K562 (cell line): ENCODE results near the gene WDR90. TPM values are rescaled to one million over a fixed set of nuclear protein-coding genes. Genes with fewer than 3 reads are reported as not detected.

Experiments used
- BMI1 ChIP-seq: fragments of 150-350 bp; IDR thresholded peaks from 2 replicates; pipeline ENCODE4 v1.6.1; 2014; ENCODE audit warnings: low read length
- CHD4 ChIP-seq: fragments of 200-600 bp; sonication (generic); IDR thresholded peaks from 3 replicates; pipeline ENCODE4 v1.6.1; 2012; ENCODE audit warnings: low read depth, mild to moderate bottlenecking, mixed read lengths, low read length, inconsistent platforms; ENCODE audit not compliant: insufficient read depth, insufficient replicate concordance, poor library complexity, severe bottlenecking
- CREM ChIP-seq: IDR thresholded peaks from 2 replicates; pipeline ENCODE4 v1.6.1; 2014; ENCODE audit warnings: antibody characterized with exemption, low read depth
- HDAC1 ChIP-seq, 2 experiments: fragments of 450-650 bp; IDR thresholded peaks; 2 replicates each; pipeline ENCODE4 v1.6.1; 2016 to 2017; ENCODE audit warnings: inconsistent platforms in 1 of 2, mild to moderate bottlenecking in 1 of 2, moderate library complexity in 1 of 2
- HNRNPLL ChIP-seq: fragments of 200-400 bp; formaldehyde crosslinking; IDR thresholded peaks from 2 replicates; pipeline ENCODE4 v1.6.1; 2017; ENCODE audit warnings: low read length, low read depth, mild to moderate bottlenecking; ENCODE audit not compliant: poor library complexity, severe bottlenecking
- KLF16 ChIP-seq: IDR thresholded peaks from 2 replicates; pipeline ENCODE4 v1.6.1; 2016; ENCODE audit warnings: antibody characterized with exemption
- NR1H2 ChIP-seq: sonication (generic); formaldehyde crosslinking; IDR thresholded peaks from 2 replicates; pipeline ENCODE4 v1.4.0; 2020; ENCODE audit warnings: mild to moderate bottlenecking, missing genetic modification reagents
- POLR2G ChIP-seq: fragments of 200-400 bp; formaldehyde crosslinking; IDR thresholded peaks from 2 replicates; pipeline ENCODE4 v1.6.1; 2017; ENCODE audit warnings: low read depth, mild to moderate bottlenecking, antibody characterized with exemption, low read length, moderate library complexity
- TFAM ChIP-seq: fragments of 250-450 bp; sonication (Bioruptor Pico); conservative IDR thresholded peaks from 2 replicates; pipeline ENCODE4 v1.5.0; 2021; ENCODE audit warnings: mild to moderate bottlenecking, moderate library complexity
- VEZF1 ChIP-seq: fragments of 200-800 bp; sonication (Bioruptor generic); IDR thresholded peaks from 2 replicates; pipeline ENCODE4 v1.6.1; 2017; ENCODE audit warnings: missing genetic modification characterization, missing compliant biosample characterization
- ZBTB40 ChIP-seq, 2 experiments: fragments of 450-650 bp in 1 of 2; sonication (generic) in 1 of 2; formaldehyde crosslinking in 1 of 2; IDR thresholded peaks; 2 replicates each; pipeline versions ENCODE4 v1.7.1 to v1.9.0; 2016 to 2022; ENCODE audit warnings: inconsistent platforms in 1 of 2, mild to moderate bottlenecking in 1 of 2, missing genetic modification reagents in 1 of 2
- ZFP1 ChIP-seq: fragments of 450-650 bp; formaldehyde crosslinking; IDR thresholded peaks from 2 replicates; pipeline ENCODE4 v1.4.0; 2020; ENCODE audit warnings: mild to moderate bottlenecking, mixed read lengths
- polyA plus RNA-seq, 8 experiments: library from polyadenylated mRNA; depleted of rRNA in 4 of 8; stranded (reverse) in 5 of 8; unstranded in 3 of 8; fragments of >200 nt; fragmentation: Nextera tagmentation in 2 of 8; fragmentation: Illumina TruSeq in 1 of 8; extraction: Ambion mirVana in 2 of 8; extraction: Trizol in 1 of 8; gene quantifications; 2 replicates each; pipeline versions ENCODE4 v1.2.1 to v1.2.3, GENCODE V29; 2011 to 2014; ENCODE audit warnings: inconsistent platforms in 1 of 8, missing spikeins in 1 of 8
- total RNA-seq, 7 experiments: library from RNA; depleted of rRNA in 6 of 7; stranded (reverse); fragments of >200 nt in 6 of 7; fragmentation: Illumina TruSeq in 2 of 7; extraction: Trizol in 2 of 7; gene quantifications; 2 replicates each; pipeline versions ENCODE4 v1.2.1 to v1.2.3, GENCODE V29; 2011 to 2021; ENCODE audit warnings: low replicate concordance in 1 of 7
- TF ChIP-seq, protein P1 (sequence below), 2 experiments: fragments of 450-650 bp; IDR thresholded peaks; 2 replicates each; pipeline ENCODE4 v1.6.1; 2016

WDR90 gene
- total and polyA plus RNA-seq, 9 of the 15 experiments (the other 6 are each of a cell fraction or from before 2014, with no cell fraction given), result 0.44 to 12.6 (median 3.3) TPM

- TF ChIP-seq ZBTB40 (IDR thresholded peaks at IDR 0.05), result no peak
- no peak for TF ChIP-seq ZBTB40 (CRISPR knock-in tag; IDR thresholded peaks at IDR 0.05)
- no peak for TF ChIP-seq BMI1
- no peak for TF ChIP-seq CHD4
- peak; percentile 71 for TF ChIP-seq POLR2G
- TF ChIP-seq KLF16, result no peak
- no peak for TF ChIP-seq NR1H2 (CRISPR knock-in tag)
- TF ChIP-seq CREM, result 0 out of 2 replicates have a peak, but pooled peaks have one; percentile 6
- TF ChIP-seq HNRNPLL, result peak; percentile 16
- TF ChIP-seq, protein P1, sequence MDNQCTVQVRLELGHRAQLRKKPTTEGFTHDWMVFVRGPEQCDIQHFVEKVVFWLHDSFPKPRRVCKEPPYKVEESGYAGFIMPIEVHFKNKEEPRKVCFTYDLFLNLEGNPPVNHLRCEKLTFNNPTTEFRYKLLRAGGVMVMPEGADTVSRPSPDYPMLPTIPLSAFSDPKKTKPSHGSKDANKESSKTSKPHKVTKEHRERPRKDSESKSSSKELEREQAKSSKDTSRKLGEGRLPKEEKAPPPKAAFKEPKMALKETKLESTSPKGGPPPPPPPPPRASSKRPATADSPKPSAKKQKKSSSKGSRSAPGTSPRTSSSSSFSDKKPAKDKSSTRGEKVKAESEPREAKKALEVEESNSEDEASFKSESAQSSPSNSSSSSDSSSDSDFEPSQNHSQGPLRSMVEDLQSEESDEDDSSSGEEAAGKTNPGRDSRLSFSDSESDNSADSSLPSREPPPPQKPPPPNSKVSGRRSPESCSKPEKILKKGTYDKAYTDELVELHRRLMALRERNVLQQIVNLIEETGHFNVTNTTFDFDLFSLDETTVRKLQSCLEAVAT (IDR thresholded peaks at IDR 0.05), result no peak
- TF ChIP-seq HDAC1 (IDR thresholded peaks at IDR 0.05), result peak in 1 of 2 experiments; percentile 32; a peak in 1 of 4 replicates
- no peak for TF ChIP-seq ZFP1 (CRISPR knock-in tag)
- no peak for TF ChIP-seq TFAM (CRISPR knock-in tag)
- peak; percentile 57 for TF ChIP-seq VEZF1 (CRISPR knock-in tag)
Measured at GRCh38 chr16:714558-715476, 65.7 kb downstream of the WDR90 start, which contains the start of gene METRN (continued).
